ENCODE measurements around the gene MAP7.

Gene MAP7

GRCh38 chr6:136343275-136343674 is 206.9 kb downstream of the MAP7 start:
- Histone ChIP-seq H3K4me1 (ENCODE audit: insufficient read depth, low read length) (no peaks in the 10 kb centered on the region), H3K9ac (ENCODE audit: low read length) (no peak overlapping the region), H3K27ac (ENCODE audit: low read depth, low read length) (no peak overlapping the region), H3K9me3 (ENCODE audit: low read length) (no peaks in the 10 kb centered on the region), H3K27me3 (ENCODE audit: control insufficient read depth in 1 of 2, insufficient read depth in 2 of 2, low read length in 2 of 2) (no peaks in the 10 kb centered on the region), H3K4me3 (ENCODE audit: low read depth in 1 of 2, low read length in 2 of 2) (no peak overlapping the region), H3K36me3 (ENCODE audit: insufficient read depth, low read length) (no peaks in the 10 kb centered on the region)

DNA sequence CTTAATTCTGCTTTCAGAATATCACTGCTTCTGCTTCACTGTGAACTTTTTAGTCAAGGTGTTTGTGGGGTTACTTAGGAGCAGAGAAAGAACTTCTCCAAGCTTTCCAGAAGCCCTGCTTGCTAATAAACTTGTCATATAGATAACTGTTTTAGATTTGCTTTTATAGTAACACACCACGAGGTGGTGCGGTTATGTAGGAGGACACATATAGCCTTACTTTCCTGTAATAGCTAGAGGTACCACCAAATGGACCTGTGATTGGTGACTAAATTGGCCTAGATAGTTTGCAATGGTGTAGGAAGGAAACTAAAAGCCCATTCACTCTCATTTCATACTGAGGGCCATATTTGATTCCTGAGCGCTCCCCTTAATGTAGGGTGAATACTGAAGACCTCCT is 208.3 kb downstream of the MAP7 start:
- Histone ChIP-seq H3K4me3 (ENCODE audit: low read depth in 1 of 2, low read length in 2 of 2) (no peak overlapping the region), H3K9ac (ENCODE audit: low read length) (no peak overlapping the region), H3K4me1 (ENCODE audit: insufficient read depth, low read length) (no peaks in the 10 kb centered on the region), H3K36me3 (ENCODE audit: insufficient read depth, low read length) (no peaks in the 10 kb centered on the region), H3K27me3 (ENCODE audit: control insufficient read depth in 1 of 2, insufficient read depth in 2 of 2, low read length in 2 of 2) (no peaks in the 10 kb centered on the region), H3K27ac (ENCODE audit: low read depth, low read length) (no peak overlapping the region), H3K9me3 (ENCODE audit: low read length) (no peaks in the 10 kb centered on the region)

DNA sequence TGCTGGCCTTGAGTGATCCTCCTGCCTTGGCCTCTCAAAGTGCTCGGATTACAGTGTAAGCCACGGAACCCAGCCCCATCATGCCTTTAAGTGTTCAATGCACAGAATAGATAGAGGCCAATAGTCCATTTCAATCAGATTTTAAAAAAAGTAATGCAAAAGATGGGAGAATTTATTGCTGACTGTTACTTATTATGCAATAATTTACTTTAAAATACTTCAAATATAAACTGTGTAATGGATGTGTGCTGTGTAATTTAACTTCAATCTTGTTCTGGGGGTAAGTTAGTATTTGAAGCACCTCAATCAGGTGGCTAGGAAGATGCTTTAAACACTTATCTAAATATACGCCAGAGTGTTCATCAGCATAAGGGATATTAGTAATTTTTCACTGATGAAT is 208.9 kb downstream of the MAP7 start:
- Histone ChIP-seq H3K27ac (ENCODE audit: low read depth, low read length) (no peak overlapping the region), H3K4me1 (ENCODE audit: insufficient read depth, low read length) (no peaks in the 10 kb centered on the region), H3K4me3 (ENCODE audit: low read depth in 1 of 2, low read length in 2 of 2) (no peak overlapping the region), H3K9ac (ENCODE audit: low read length) (no peak overlapping the region), H3K9me3 (ENCODE audit: low read length) (no peaks in the 10 kb centered on the region), H3K27me3 (ENCODE audit: control insufficient read depth in 1 of 2, insufficient read depth in 2 of 2, low read length in 2 of 2) (no peaks in the 10 kb centered on the region), H3K36me3 (ENCODE audit: insufficient read depth, low read length) (no peaks in the 10 kb centered on the region)

DNA sequence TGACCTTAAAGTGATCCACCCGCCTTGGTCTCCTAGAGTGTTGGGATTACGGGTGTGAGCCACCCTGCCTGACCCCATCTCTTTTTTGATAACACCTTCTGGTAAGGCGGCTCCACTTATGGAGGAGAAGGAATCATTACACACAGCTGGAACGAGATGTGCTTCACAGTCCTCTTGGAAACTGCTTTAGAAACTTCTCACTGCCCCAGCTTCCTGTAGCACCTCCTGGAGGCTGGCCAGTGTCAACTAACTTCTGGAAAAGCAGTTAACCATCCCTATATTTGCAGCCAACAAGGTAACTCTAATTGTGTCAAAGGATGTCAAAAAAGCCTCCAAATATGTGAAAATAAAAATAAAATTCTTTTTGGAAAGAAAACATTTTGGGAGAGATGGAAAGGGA is 211.7 kb downstream of the MAP7 start:
- Histone ChIP-seq H3K27me3 (ENCODE audit: control insufficient read depth in 1 of 2, insufficient read depth in 2 of 2, low read length in 2 of 2) (no peaks in the 10 kb centered on the region), H3K4me3 (ENCODE audit: low read depth in 1 of 2, low read length in 2 of 2) (no peak overlapping the region), H3K4me1 (ENCODE audit: insufficient read depth, low read length) (no peaks in the 10 kb centered on the region), H3K36me3 (ENCODE audit: insufficient read depth, low read length) (no peaks in the 10 kb centered on the region), H3K9ac (ENCODE audit: low read length) (no peak overlapping the region), H3K27ac (ENCODE audit: low read depth, low read length) (no peak overlapping the region), H3K9me3 (ENCODE audit: low read length) (no peaks in the 10 kb centered on the region)

- Histone ChIP-seq H3K27ac (ENCODE audit: low read depth, low read length) (no peak overlapping the region), H3K9me3 (ENCODE audit: low read length) (no peaks in the 10 kb centered on the region), H3K9ac (ENCODE audit: low read length) (no peak overlapping the region), H3K36me3 (ENCODE audit: insufficient read depth, low read length) (no peaks in the 10 kb centered on the region), H3K4me1 (ENCODE audit: insufficient read depth, low read length) (no peaks in the 10 kb centered on the region), H3K27me3 (ENCODE audit: control insufficient read depth in 1 of 2, insufficient read depth in 2 of 2, low read length in 2 of 2) (no peaks in the 10 kb centered on the region), H3K4me3 (ENCODE audit: low read depth in 1 of 2, low read length in 2 of 2) (no peak overlapping the region)
Measured at GRCh38 chr6:136337606-136338005, 212.6 kb downstream of the MAP7 start.

DNA sequence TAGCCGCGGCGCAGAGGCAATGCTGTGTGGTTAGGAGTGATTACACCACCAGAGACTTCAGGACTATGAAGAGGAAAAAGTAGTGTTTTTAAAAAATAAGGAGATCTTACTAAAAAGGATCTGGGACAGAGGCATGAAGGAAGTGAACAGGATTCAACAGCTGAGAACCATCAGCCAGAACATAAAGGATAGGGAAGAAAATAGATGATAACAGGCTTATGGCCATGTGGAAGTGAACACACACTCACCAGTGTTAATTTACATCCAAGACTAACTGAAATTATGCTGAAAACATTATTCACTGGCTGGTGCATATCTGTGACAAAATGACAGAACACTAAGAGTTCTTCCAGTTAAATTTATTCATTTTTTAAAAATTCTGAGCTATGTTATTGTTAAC is 213.1 kb downstream of the MAP7 start:
- H3K4me3 ChIP-seq (ENCODE audit: low read depth in 1 of 2, low read length in 2 of 2) = no peak overlapping the region
- H3K36me3 ChIP-seq (ENCODE audit: insufficient read depth, low read length) = no peaks in the 10 kb centered on the region
- no peaks in the 10 kb centered on the region for H3K27me3 ChIP-seq (ENCODE audit: control insufficient read depth in 1 of 2, insufficient read depth in 2 of 2, low read length in 2 of 2)
- H3K9me3 ChIP-seq (ENCODE audit: low read length) = no peaks in the 10 kb centered on the region
- H3K27ac ChIP-seq (ENCODE audit: low read depth, low read length) = no peak overlapping the region
- H3K4me1 ChIP-seq (ENCODE audit: insufficient read depth, low read length) = no peaks in the 10 kb centered on the region
- no peak overlapping the region for H3K9ac ChIP-seq (ENCODE audit: low read length)

- Histone ChIP-seq H3K9me3 (ENCODE audit: low read length) (no peaks in the 10 kb centered on the region), H3K4me1 (ENCODE audit: insufficient read depth, low read length) (no peaks in the 10 kb centered on the region), H3K9ac (ENCODE audit: low read length) (no peak overlapping the region), H3K27ac (ENCODE audit: low read depth, low read length) (no peak overlapping the region), H3K36me3 (ENCODE audit: insufficient read depth, low read length) (no peaks in the 10 kb centered on the region), H3K27me3 (ENCODE audit: control insufficient read depth in 1 of 2, insufficient read depth in 2 of 2, low read length in 2 of 2) (no peaks in the 10 kb centered on the region), H3K4me3 (ENCODE audit: low read depth in 1 of 2, low read length in 2 of 2) (no peak overlapping the region)
Measured at GRCh38 chr6:136335736-136336363, 214.4 kb downstream of the MAP7 start.

GRCh38 chr6:136334853-136335252 is 215.4 kb downstream of the MAP7 start:
- Histone ChIP-seq H3K4me1 (ENCODE audit: insufficient read depth, low read length) (no peaks in the 10 kb centered on the region), H3K9ac (ENCODE audit: low read length) (no peak overlapping the region), H3K27me3 (ENCODE audit: control insufficient read depth in 1 of 2, insufficient read depth in 2 of 2, low read length in 2 of 2) (no peaks in the 10 kb centered on the region), H3K4me3 (ENCODE audit: low read depth in 1 of 2, low read length in 2 of 2) (no peak overlapping the region), H3K9me3 (ENCODE audit: low read length) (no peaks in the 10 kb centered on the region), H3K36me3 (ENCODE audit: insufficient read depth, low read length) (no peaks in the 10 kb centered on the region), H3K27ac (ENCODE audit: low read depth, low read length) (no peak overlapping the region)

- Histone ChIP-seq H3K4me3 (ENCODE audit: low read depth in 1 of 2, low read length in 2 of 2) (no peak overlapping the region), H3K4me1 (ENCODE audit: insufficient read depth, low read length) (no peaks in the 10 kb centered on the region), H3K36me3 (ENCODE audit: insufficient read depth, low read length) (no peaks in the 10 kb centered on the region), H3K9me3 (ENCODE audit: low read length) (no peaks in the 10 kb centered on the region), H3K27me3 (ENCODE audit: control insufficient read depth in 1 of 2, insufficient read depth in 2 of 2, low read length in 2 of 2) (no peaks in the 10 kb centered on the region), H3K27ac (ENCODE audit: low read depth, low read length) (no peak overlapping the region), H3K9ac (ENCODE audit: low read length) (no peak overlapping the region)
Measured at GRCh38 chr6:136334465-136334846, 215.8 kb downstream of the MAP7 start.

GRCh38 chr6:136333824-136334464 is 216.3 kb downstream of the MAP7 start:
- no peaks in the 10 kb centered on the region for H3K9me3 ChIP-seq (ENCODE audit: low read length)
- H3K27ac ChIP-seq (ENCODE audit: low read depth, low read length) = no peak overlapping the region
- H3K36me3 ChIP-seq (ENCODE audit: insufficient read depth, low read length) = no peaks in the 10 kb centered on the region
- no peaks in the 10 kb centered on the region for H3K4me1 ChIP-seq (ENCODE audit: insufficient read depth, low read length)
- no peaks in the 10 kb centered on the region for H3K27me3 ChIP-seq (ENCODE audit: control insufficient read depth in 1 of 2, insufficient read depth in 2 of 2, low read length in 2 of 2)
- H3K9ac ChIP-seq (ENCODE audit: low read length) = no peak overlapping the region
- H3K4me3 ChIP-seq (ENCODE audit: low read depth in 1 of 2, low read length in 2 of 2) = no peak overlapping the region

- no peak overlapping the region for H3K4me3 ChIP-seq (ENCODE audit: low read depth in 1 of 2, low read length in 2 of 2)
- no peaks in the 10 kb centered on the region for H3K36me3 ChIP-seq (ENCODE audit: insufficient read depth, low read length)
- no peak overlapping the region for H3K9ac ChIP-seq (ENCODE audit: low read length)
- no peak overlapping the region for H3K27ac ChIP-seq (ENCODE audit: low read depth, low read length)
- no peaks in the 10 kb centered on the region for H3K9me3 ChIP-seq (ENCODE audit: low read length)
- no peaks in the 10 kb centered on the region for H3K27me3 ChIP-seq (ENCODE audit: control insufficient read depth in 1 of 2, insufficient read depth in 2 of 2, low read length in 2 of 2)
- peaks cover 11% of the 10 kb centered on the region for H3K4me1 ChIP-seq (ENCODE audit: insufficient read depth, low read length)
Measured at GRCh38 chr6:136331461-136331860, 218.8 kb downstream of the MAP7 start.

- no peak overlapping the region for H3K27ac ChIP-seq (ENCODE audit: low read depth, low read length)
- H3K27me3 ChIP-seq (ENCODE audit: control insufficient read depth in 1 of 2, insufficient read depth in 2 of 2, low read length in 2 of 2) = no peaks in the 10 kb centered on the region
- H3K4me1 ChIP-seq (ENCODE audit: insufficient read depth, low read length) = peaks cover 19% of the 10 kb centered on the region
- H3K4me3 ChIP-seq (ENCODE audit: low read depth in 1 of 2, low read length in 2 of 2) = no peak overlapping the region
- no peak overlapping the region for H3K9ac ChIP-seq (ENCODE audit: low read length)
- no peaks in the 10 kb centered on the region for H3K36me3 ChIP-seq (ENCODE audit: insufficient read depth, low read length)
- no peaks in the 10 kb centered on the region for H3K9me3 ChIP-seq (ENCODE audit: low read length)
Measured at GRCh38 chr6:136330634-136331033, 219.6 kb downstream of the MAP7 start.
